Mammary epithelial cell (primary cell): ENCODE measurements around the gene CMYA5.

Source experiments
- CTCF ChIP-seq, 2 donors: IDR thresholded peaks in 1 of 2; conservative IDR thresholded peaks in 1 of 2; 2 replicates each; pipeline ENCODE4 v1.5.1; 2011 to 2012; ENCODE audit warnings: inconsistent platforms in 2 of 2, low read length in 2 of 2, mild to moderate bottlenecking in 2 of 2, control low read depth in 1 of 2, low read depth in 1 of 2; ENCODE audit not compliant: insufficient read depth in 1 of 2; ENCODE audit errors: extremely low read depth in 1 of 2
- EZH2 ChIP-seq: IDR thresholded peaks from 2 replicates; pipeline ENCODE4 v1.6.1; 2012; ENCODE audit warnings: low read length, inconsistent platforms, borderline replicate concordance

DNA sequence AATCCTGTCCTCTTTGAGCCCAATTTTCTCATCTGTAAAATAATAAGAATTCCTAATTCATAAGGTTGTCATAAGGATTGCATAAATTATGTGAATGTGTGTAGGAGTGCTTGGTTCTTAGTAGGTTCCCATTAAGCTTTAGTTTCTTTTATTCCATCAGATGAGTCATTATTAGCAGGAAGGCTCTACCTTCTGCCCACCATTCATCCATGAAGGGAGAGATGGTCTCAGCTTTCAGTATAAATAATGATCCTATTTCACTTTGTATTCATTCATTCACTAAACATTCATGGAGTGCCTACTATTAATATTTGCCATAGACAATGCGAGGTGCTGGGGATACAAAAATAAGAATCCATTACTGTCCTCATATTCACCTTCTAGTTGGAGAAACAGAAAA, 3.0 kb downstream of the CMYA5 start:
- TF ChIP-seq CTCF (conservative IDR thresholded peaks at IDR 0.05 in 1 of 2, IDR thresholded peaks at IDR 0.05 in 1 of 2; ENCODE audit: extremely low read depth in 1 of 2, insufficient read depth in 1 of 2, low read depth in 1 of 2, low read length in 2 of 2) (no peak), EZH2 (no peak)
